ENCODE measurements around the gene MACROD2.

Gene MACROD2

DNA sequence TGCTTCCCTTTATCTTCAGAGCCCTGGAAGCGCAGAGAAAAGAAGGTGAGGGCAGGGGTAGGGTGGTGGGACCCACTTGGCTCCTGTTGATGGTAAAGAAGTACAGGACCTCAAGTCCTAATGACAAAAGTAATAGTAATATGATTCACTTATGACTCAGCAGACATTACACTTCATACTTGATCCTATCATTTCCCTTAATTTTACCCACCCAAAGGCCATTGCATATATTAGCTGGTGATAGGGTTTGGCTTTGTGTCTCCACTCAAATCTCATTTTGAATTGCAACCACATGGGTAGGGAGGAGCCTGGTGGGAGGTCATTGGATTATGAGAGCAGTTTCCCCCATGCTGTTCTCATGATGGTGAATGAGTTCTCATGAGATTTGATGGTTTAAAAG lies 1697.3 kb downstream of the MACROD2 start:
- no peak overlapping the region for H3K4me3 ChIP-seq (ENCODE audit: low read length)
- H3K36me3 ChIP-seq (ENCODE audit: insufficient read depth, low read length): no peaks in the 10 kb centered on the region
- no peaks in the 10 kb centered on the region for H3K9me3 ChIP-seq (ENCODE audit: low read length)
- no peak overlapping the region for H2AFZ ChIP-seq (ENCODE audit: low read depth, low read length)
- no peaks in the 10 kb centered on the region for H3K4me1 ChIP-seq (ENCODE audit: insufficient read depth, low read length)
- no peaks in the 10 kb centered on the region for H3K27me3 ChIP-seq (ENCODE audit: insufficient read depth, low read length)

DNA sequence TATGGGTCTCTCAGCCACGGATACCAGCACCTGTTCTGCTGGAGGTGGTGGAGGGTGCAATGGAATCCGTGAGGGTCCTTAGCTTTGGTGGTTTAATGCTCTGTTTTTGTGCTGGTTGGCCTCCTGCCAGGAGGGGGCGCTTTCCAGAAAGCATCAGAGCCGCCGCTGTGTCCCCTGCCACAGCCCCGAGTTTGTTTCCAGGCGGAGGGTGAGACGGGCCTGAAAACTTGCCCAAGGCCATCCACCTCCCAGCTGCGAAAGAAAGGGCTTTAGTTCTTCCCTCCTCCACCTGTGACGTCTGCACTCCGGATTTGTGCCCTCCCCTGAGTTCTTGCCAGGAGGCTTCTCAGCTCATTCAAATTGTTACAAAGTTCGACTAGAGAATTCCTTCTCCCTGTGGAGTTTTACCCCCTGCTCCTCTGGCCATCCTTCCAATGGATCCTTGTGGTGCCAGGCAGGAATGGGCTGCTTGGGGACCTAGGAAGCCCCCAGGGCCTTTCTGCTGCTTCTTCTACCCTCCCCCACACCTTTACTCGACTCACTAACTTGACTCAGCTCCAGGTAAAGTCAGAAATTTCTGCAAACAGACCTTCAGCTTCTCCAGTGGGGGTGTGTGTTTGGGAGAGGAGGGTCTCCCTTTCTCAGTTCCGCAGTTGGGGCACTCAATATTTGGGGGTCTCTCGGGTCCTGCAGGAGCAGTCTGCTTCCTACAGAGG lies 1704.3 kb downstream of the MACROD2 start:
- Histone ChIP-seq H3K27me3 (ENCODE audit: insufficient read depth, low read length) (no peaks in the 10 kb centered on the region), H3K4me3 (ENCODE audit: low read length) (no peak overlapping the region), H3K4me1 (ENCODE audit: insufficient read depth, low read length) (no peaks in the 10 kb centered on the region), H3K9me3 (ENCODE audit: low read length) (no peaks in the 10 kb centered on the region), H2AFZ (ENCODE audit: low read depth, low read length) (no peak overlapping the region), H3K36me3 (ENCODE audit: insufficient read depth, low read length) (no peaks in the 10 kb centered on the region)

DNA sequence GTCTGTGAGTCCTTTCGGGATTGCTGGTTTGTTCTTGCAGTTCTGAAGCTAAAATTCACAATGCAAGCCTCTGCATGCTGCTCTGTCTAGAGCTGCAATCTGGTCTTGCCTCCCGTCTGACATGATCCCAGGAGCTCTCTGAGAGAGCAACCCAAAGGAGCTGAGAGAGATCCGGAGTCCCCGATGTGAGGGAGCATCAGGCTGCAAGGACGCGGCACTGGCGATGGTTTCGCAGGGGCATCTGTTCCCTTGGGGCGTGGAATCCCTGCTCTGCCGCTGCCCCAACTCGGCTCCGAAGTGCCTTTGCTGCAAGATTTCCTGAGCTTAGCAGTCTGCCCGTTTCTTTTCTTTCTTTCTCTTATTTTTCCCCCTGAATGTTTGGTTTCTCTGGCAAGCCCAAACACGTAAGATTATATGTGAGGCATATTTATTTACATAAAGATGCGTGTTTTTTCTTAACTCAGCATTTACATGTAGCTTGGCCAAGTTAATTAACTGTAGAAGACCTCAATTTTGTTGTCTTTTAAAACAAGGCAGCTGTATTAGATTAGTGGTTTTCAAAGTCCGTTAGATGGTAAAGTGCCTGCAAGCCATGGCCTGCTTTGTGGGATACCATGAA lies 1704.9 kb downstream of the MACROD2 start:
- Histone ChIP-seq H3K36me3 (ENCODE audit: insufficient read depth, low read length) (no peaks in the 10 kb centered on the region), H3K4me3 (ENCODE audit: low read length) (no peak overlapping the region), H3K27me3 (ENCODE audit: insufficient read depth, low read length) (no peaks in the 10 kb centered on the region), H3K9me3 (ENCODE audit: low read length) (no peaks in the 10 kb centered on the region), H2AFZ (ENCODE audit: low read depth, low read length) (no peak overlapping the region), H3K4me1 (ENCODE audit: insufficient read depth, low read length) (no peaks in the 10 kb centered on the region)

DNA sequence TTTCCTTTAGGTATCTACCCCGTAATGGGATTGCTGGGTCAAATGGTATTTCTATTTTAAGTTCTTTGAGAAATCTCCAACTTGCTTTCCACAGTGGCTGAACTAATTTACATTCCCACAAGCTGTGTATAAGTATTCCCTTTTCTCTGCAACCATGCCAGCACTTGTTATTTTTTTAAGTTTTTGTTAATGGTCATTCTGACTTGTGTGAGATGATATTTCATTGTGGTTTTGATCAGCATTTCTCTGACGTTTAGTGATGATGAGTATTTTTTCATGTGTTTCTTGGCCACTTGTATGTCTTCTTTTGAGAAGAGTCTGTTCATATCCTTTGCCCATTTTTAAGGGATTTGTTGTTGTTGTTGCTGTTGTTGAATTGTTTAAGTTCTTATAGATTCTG lies 1706.8 kb downstream of the MACROD2 start:
- Histone ChIP-seq H3K4me1 (ENCODE audit: insufficient read depth, low read length) (no peaks in the 10 kb centered on the region), H3K4me3 (ENCODE audit: low read length) (no peak overlapping the region), H2AFZ (ENCODE audit: low read depth, low read length) (no peak overlapping the region)

DNA sequence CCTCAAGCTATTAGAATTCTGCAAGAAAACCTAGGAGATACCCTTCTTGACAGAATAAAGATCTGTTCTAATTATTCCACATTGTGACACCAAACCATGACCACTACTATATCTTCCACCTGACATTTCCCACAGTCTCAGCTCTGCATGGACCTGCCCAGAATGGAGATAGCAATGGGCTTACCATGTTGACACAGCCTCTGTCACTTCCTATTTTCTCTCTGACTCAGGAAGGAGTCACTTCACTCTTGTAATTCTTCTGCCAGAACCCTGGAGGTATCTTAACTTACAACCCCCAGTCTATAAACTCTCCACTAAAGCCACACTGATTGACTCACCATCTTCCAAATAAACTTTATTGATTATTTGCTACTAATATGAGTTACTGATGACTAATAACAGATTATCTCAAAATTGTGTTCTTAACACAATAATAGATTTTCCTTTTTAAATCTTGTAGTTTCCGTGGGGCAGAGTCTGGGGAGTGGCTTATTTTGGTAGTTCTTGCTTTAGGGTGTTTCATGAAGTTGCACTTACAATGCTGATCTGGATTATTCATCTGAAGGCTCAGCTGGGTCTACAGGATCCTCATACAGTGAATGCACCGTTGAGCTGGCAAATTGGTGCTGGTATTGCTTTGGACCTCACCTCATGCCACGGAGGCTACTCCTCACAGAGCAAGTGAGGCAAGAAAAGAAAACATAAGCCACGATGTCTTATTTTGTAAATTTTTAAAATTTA lies 1708.0 kb downstream of the MACROD2 start:
- H2AFZ ChIP-seq (ENCODE audit: low read depth, low read length): no peak overlapping the region
- no peak overlapping the region for H3K4me3 ChIP-seq (ENCODE audit: low read length)
- H3K9me3 ChIP-seq (ENCODE audit: low read length): no peaks in the 10 kb centered on the region
- no peaks in the 10 kb centered on the region for H3K4me1 ChIP-seq (ENCODE audit: insufficient read depth, low read length)
- H3K36me3 ChIP-seq (ENCODE audit: insufficient read depth, low read length): no peaks in the 10 kb centered on the region
- no peaks in the 10 kb centered on the region for H3K27me3 ChIP-seq (ENCODE audit: insufficient read depth, low read length)

More for the DNA sequence above, 1706.8 kb downstream of the MACROD2 start:
- Histone ChIP-seq H3K9me3 (ENCODE audit: low read length) (no peaks in the 10 kb centered on the region), H3K27me3 (ENCODE audit: insufficient read depth, low read length) (no peaks in the 10 kb centered on the region), H3K36me3 (ENCODE audit: insufficient read depth, low read length) (no peaks in the 10 kb centered on the region)

DNA sequence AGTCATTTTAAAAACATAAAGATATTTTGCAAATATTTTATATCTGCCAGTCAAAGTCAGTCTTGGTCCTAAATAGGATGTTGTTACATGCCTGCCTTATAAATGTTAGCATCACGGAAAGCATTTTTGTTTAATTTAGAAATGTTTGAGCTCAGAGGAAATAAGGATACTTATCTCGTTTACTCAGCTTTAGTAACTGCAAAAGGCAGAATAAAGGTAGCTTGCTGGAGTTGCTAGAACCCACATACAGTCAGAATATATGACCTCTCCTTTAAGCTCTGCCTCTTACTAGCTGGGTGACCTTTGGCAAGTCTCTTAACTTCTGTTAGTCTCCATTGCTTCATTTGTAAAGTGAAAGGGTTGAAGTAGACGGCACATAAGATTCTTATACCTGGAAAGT lies 1710.7 kb downstream of the MACROD2 start:
- Histone ChIP-seq H3K4me3 (ENCODE audit: low read length) (no peak overlapping the region), H2AFZ (ENCODE audit: low read depth, low read length) (no peak overlapping the region), H3K4me1 (ENCODE audit: insufficient read depth, low read length) (no peaks in the 10 kb centered on the region), H3K27me3 (ENCODE audit: insufficient read depth, low read length) (no peaks in the 10 kb centered on the region), H3K36me3 (ENCODE audit: insufficient read depth, low read length) (no peaks in the 10 kb centered on the region), H3K9me3 (ENCODE audit: low read length) (no peaks in the 10 kb centered on the region)

DNA sequence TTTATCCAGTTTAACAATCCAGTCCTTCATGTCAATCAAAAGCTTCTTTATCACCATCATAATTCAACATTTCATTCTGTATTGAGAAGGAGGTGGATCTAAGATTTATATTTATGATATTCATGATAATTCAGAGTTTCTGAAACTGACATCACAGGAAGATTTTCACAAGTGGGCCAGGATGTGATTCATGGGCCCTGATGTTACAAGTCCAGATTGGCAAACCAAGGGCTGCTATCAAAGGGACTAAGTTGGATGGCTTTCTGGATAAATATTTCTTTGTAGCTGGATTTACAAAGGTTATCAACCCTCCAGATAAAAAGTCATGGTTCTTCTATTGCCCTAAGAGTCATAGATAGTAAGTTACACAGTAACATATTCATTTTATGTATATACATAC lies 1711.4 kb downstream of the MACROD2 start:
- H2AFZ ChIP-seq (ENCODE audit: low read depth, low read length): no peak overlapping the region
- no peaks in the 10 kb centered on the region for H3K36me3 ChIP-seq (ENCODE audit: insufficient read depth, low read length)
- H3K4me1 ChIP-seq (ENCODE audit: insufficient read depth, low read length): no peaks in the 10 kb centered on the region
- H3K27me3 ChIP-seq (ENCODE audit: insufficient read depth, low read length): no peaks in the 10 kb centered on the region
- no peak overlapping the region for H3K4me3 ChIP-seq (ENCODE audit: low read length)
- no peaks in the 10 kb centered on the region for H3K9me3 ChIP-seq (ENCODE audit: low read length)

- H3K27me3 ChIP-seq (ENCODE audit: insufficient read depth, low read length): no peaks in the 10 kb centered on the region
- no peak overlapping the region for H2AFZ ChIP-seq (ENCODE audit: low read depth, low read length)
- H3K36me3 ChIP-seq (ENCODE audit: insufficient read depth, low read length): no peaks in the 10 kb centered on the region
- H3K4me1 ChIP-seq (ENCODE audit: insufficient read depth, low read length): no peaks in the 10 kb centered on the region
- no peaks in the 10 kb centered on the region for H3K9me3 ChIP-seq (ENCODE audit: low read length)
- H3K4me3 ChIP-seq (ENCODE audit: low read length): no peak overlapping the region
Measured at GRCh38 chr20:15708984-15709598, 1713.8 kb downstream of the MACROD2 start.

DNA sequence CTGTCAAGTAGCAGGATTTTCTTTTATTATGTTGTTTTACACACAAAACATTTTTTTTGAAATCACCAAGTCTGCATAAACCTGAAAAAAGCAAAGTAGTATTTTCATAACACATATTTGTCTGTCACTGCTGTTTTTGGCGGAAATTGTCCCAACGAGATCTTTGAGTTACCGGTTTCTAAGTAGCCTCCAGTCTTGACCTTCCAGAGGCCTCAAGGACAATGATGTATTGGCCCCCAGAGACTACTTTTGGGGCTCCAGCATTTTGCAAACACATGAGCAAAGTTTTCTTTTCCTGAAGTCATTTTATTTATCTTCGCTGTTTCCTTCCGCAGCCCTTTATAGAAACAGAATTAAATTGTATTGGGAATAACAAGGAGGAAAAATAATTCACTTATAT lies 1715.3 kb downstream of the MACROD2 start:
- H3K4me1 ChIP-seq (ENCODE audit: insufficient read depth, low read length): no peaks in the 10 kb centered on the region
- H3K36me3 ChIP-seq (ENCODE audit: insufficient read depth, low read length): no peaks in the 10 kb centered on the region
- H3K27me3 ChIP-seq (ENCODE audit: insufficient read depth, low read length): no peaks in the 10 kb centered on the region
- H3K9me3 ChIP-seq (ENCODE audit: low read length): no peaks in the 10 kb centered on the region
- H3K4me3 ChIP-seq (ENCODE audit: low read length): no peak overlapping the region
- no peak overlapping the region for H2AFZ ChIP-seq (ENCODE audit: low read depth, low read length)

GRCh38 chr20:15711177-15711576 lies 1715.9 kb downstream of the MACROD2 start:
- no peaks in the 10 kb centered on the region for H3K27me3 ChIP-seq (ENCODE audit: insufficient read depth, low read length)

GRCh38 chr20:15716256-15716655 lies 1720.9 kb downstream of the MACROD2 start:
- Histone ChIP-seq H3K27me3 (ENCODE audit: insufficient read depth, low read length) (no peaks in the 10 kb centered on the region), H3K4me3 (ENCODE audit: low read length) (no peak overlapping the region), H3K4me1 (ENCODE audit: insufficient read depth, low read length) (no peaks in the 10 kb centered on the region), H3K9me3 (ENCODE audit: low read length) (no peaks in the 10 kb centered on the region), H3K36me3 (ENCODE audit: insufficient read depth, low read length) (no peaks in the 10 kb centered on the region), H2AFZ (ENCODE audit: low read depth, low read length) (no peak overlapping the region)

More at GRCh38 chr20:15711177-15711576, 1715.9 kb downstream of the MACROD2 start:
- no peak overlapping the region for H2AFZ ChIP-seq (ENCODE audit: low read depth, low read length)
- no peak overlapping the region for H3K4me3 ChIP-seq (ENCODE audit: low read length)
- no peaks in the 10 kb centered on the region for H3K4me1 ChIP-seq (ENCODE audit: insufficient read depth, low read length)
- H3K9me3 ChIP-seq (ENCODE audit: low read length): no peaks in the 10 kb centered on the region
- no peaks in the 10 kb centered on the region for H3K36me3 ChIP-seq (ENCODE audit: insufficient read depth, low read length)

DNA sequence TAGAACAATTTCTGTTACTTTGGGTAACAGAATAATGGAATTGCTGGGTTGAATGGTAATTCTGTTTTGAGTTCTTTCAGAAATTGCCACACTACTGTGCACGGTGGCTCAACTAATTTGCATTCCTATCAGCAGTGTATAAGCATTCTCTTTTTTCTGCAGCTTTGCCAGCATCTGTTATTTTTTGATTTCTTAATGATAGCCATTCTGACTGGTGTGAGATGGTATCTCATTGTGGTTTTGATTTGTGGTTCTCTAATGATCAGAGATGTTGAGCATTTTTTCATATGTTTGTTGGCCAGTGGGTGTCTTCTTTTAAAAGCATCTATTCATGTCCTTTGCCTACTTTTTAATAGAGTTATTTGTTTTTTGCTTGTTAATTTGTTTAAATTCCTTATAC lies 1731.1 kb downstream of the MACROD2 start:
- H3K36me3 ChIP-seq (ENCODE audit: insufficient read depth, low read length): no peaks in the 10 kb centered on the region
- H3K4me1 ChIP-seq (ENCODE audit: insufficient read depth, low read length): no peaks in the 10 kb centered on the region
- H2AFZ ChIP-seq (ENCODE audit: low read depth, low read length): no peak overlapping the region
- H3K4me3 ChIP-seq (ENCODE audit: low read length): no peak overlapping the region
- H3K27me3 ChIP-seq (ENCODE audit: insufficient read depth, low read length): no peaks in the 10 kb centered on the region
- H3K9me3 ChIP-seq (ENCODE audit: low read length): no peaks in the 10 kb centered on the region

DNA sequence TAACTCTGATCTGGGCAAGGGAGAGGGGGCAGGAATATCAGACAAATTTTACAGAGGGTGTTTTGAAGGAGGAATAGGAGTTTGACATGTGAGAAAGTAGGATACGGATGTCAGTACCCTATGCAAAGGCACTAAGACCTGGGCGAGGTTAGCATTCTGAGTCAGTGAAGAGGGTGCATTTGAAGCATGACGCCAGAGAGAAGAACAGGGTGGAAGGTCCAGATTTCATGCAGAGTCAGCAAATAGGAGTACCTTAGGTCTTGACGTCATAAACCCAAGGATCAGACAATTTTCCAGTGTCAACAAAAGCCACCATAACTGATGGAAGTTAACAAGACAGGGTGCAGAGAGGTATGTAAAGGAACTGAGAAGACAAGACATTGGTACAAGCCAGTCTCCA lies 1738.7 kb downstream of the MACROD2 start:
- Histone ChIP-seq H3K4me3 (ENCODE audit: low read length) (no peak overlapping the region), H3K9me3 (ENCODE audit: low read length) (no peaks in the 10 kb centered on the region), H3K27me3 (ENCODE audit: insufficient read depth, low read length) (no peaks in the 10 kb centered on the region), H3K4me1 (ENCODE audit: insufficient read depth, low read length) (no peaks in the 10 kb centered on the region), H2AFZ (ENCODE audit: low read depth, low read length) (no peak overlapping the region), H3K36me3 (ENCODE audit: insufficient read depth, low read length) (no peaks in the 10 kb centered on the region)
